HG02571 (cell line): ENCODE results near the gene IPO13.

Experiments used
- ATAC-seq: cut with Tn5 transposase; IDR thresholded peaks from one replicate; pipeline ENCODE4 v1.9.1; 2021; ENCODE audit warnings: mild to moderate bottlenecking, moderate library complexity; ENCODE audit not compliant: unreplicated experiment

IPO13 gene

GRCh38 chr1:43947874-43948437 lies 1.2 kb downstream of the IPO13 start:
- no peak for ATAC-seq

DNA sequence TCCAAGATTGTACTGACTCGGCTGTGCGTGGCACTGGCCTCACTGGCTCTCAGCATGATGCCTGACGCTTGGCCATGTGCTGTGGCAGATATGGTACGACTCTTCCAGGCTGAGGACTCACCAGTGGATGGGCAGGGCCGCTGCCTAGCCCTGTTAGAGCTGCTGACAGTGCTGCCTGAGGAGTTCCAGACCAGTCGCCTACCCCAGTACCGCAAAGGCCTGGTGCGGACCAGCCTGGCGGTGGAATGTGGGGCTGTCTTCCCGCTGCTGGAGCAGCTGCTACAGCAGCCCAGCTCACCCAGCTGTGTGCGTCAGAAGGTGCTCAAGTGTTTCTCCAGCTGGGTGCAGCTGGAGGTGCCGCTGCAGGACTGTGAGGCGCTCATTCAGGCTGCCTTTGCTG lies 2.9 kb downstream of the IPO13 start:
- ATAC-seq: no peak

GRCh38 chr1:43951021-43951985 lies 4.6 kb downstream of the IPO13 start:
- ATAC-seq: no peak

GRCh38 chr1:43952731-43953346 lies 6.1 kb downstream of the IPO13 start:
- no peak for ATAC-seq

GRCh38 chr1:43953361-43953760 lies 6.6 kb downstream of the IPO13 start:
- ATAC-seq: no peak

GRCh38 chr1:43954036-43954435 lies 7.3 kb downstream of the IPO13 start:
- ATAC-seq: no peak

DNA sequence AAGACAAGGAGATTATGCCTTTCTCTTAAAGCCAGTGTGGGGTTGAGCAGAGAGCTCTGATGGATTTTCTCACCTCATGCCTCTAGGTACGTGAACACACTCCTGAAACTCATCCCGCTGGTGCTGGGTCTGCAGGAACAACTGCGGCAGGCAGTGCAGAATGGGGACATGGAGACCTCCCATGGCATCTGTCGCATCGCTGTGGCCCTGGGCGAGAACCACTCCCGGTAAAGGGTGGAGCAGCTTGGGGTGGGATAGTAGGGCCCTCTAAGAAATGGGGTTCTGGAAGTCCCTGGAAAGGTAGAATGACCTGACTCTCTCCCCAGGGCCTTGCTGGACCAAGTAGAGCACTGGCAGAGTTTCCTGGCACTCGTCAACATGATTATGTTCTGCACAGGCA lies 9.5 kb downstream of the IPO13 start:
- ATAC-seq: no peak

- no peak for ATAC-seq
These were observed 10.8 kb downstream of the IPO13 start for GRCh38 chr1:43957407-43958040.

DNA sequence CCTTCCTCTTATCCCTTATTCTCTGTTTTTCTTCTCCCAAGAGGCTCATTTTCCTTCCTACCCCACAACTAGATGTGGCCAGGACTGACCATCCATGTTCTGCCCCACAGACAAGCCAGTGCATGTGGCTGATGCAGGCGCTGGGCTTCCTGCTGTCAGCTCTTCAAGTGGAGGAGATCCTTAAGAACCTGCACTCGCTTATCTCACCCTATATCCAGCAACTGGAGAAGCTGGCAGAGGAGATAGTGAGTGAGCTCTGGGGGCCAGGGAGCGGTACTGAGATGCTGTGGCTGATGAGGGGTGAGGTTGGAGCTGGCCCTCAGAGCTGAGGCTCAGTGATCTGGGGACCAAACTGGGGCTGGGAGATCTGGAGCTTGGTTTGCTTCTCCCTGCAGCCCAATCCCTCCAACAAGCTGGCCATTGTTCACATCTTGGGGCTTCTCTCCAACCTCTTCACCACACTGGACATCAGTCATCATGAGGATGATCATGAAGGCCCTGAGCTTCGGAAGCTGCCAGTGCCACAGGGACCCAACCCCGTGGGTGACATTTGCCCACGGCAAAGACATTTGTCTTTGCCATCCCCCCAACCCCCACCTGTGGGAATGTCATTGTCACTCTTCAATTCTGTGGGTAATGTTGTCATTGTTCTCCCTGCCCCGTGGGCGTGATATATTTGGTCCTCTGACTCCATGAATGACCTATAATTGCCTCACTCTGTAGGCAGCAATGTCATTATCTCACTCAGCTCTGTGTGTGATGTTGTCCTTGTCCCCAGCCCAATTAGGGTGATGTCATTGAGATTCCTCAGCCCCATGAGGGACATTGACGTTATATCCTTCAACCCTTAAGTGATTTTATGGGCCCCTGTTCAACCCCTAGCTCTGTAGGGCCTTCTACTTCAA lies 11.9 kb downstream of the IPO13 start:
- ATAC-seq: no peak

DNA sequence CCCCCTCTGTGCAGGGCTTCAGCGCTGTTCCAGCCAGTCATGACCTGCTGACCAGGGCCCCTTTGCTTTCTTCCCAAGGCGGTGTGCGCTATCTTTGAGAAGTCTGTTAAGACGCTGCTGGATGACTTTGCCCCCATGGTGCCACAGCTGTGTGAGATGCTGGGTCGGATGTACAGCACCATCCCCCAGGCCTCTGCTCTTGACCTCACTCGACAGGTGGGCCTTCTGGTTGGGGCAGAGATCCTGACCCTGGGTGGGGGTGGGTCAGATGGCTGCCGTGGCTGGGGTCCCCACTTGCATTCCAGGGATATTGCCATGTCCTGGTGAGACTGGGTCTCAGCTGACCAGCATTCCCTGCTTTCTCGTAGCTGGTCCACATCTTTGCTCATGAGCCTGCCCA lies 14.0 kb downstream of the IPO13 start:
- ATAC-seq: no peak

DNA sequence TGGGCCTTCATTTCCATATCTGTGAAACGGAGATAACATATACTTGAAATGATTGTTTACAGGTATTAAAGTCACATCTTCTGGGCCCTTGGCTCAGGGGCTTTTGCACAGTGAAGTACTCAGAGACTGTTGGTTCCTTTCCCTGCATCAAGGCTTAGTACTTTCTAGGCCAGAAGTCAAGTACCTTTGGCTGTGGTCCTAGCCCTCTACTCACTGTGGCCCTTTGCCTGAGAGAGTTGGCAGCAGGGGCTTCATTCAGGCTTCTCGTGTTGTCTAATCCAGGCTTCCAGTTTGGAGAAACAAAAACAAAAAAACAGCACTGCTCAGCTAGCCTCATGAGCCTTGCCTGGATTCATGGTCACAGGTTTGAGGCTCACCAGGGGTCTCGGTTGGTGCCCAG lies 14.9 kb downstream of the IPO13 start:
- no peak for ATAC-seq

GRCh38 chr1:43962324-43962723 lies 15.6 kb downstream of the IPO13 start:
- no peak for ATAC-seq

DNA sequence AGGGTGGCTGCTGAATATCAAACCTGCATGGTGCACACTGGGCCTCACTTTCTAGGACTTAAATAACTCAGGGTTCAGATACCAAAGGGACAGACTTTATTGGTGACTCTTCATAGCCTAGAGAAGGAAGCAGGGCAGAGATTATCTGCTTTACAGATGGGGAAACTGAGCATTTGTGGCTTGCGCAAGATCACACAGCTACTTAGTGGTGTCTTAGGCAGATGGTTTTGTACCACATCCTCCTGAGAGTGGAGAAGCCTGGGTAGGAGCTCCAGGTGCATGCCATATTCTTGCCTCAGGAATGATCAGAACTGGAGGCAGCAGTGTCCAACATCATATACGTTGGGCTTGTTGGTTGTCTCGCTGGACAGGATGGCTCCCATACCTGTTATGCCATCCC lies 16.3 kb downstream of the IPO13 start:
- ATAC-seq: no peak

DNA sequence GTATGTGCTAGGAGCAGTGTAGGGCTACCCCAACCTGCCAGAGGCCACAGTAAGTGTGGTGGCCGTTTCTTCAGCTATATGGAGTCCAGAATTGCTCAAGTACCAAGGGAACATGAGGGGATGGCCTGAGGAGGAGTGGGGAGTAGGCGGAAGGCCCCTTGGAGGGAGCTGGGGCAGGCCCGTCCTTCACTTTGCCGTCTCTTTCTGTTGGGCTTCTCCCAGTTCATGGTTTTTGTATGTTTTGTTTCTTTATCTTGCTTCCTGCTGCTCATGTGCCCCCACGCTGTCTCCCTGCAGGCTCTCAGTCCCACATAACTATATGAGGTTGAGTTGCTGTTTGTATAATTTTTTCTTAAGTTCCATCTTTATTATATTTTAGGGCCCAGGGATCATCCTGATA lies 17.1 kb downstream of the IPO13 start:
- no peak for ATAC-seq

- ATAC-seq: no peak
These were observed 18.6 kb downstream of the IPO13 start for GRCh38 chr1:43965316-43965715.

- ATAC-seq: no peak
These were observed 21.7 kb downstream of the IPO13 start for GRCh38 chr1:43968348-43968948.

DNA sequence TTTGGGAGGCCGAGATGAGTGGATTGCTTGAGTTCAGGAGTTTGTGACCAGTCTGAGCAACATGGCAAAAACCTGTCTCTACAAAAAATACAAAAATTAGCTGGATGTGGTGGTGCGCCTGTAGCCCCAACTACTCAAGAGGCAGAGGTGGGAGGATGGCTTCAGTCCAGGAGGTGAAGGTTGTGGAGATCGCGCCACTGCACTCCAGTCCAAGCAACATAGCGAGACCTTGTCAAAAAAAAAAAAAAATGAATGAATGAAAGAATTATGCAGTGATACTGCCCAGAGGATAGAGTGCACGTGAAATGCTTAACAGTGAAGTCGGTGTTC lies 22.6 kb downstream of the IPO13 start:
- ATAC-seq: no peak

GRCh38 chr1:43969746-43970466 lies 23.2 kb downstream of the IPO13 start, which contains the start of gene DPH2:
TSS of gene DPH2 (plus strand) at chr1:43970010. CDS start at chr1:43970176, 166 bp downstream.
- peak; percentile 58 for ATAC-seq

DNA sequence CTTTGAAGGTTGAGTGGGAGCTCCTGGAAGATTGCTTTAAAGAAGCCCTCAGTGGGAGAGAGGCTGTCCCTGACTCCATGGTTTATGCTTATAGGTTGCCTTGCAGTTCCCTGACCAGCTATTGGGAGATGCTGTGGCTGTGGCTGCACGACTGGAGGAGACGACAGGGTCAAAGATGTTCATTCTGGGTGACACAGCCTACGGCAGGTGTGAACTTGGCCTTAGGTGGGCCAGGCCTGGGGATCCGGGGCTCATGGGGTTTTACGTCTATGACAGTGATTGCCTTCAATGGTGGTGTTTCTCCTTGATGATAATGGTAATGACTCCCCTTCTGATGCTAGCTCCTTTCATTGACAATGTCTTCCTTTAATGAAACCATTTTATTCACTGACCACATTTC lies 23.8 kb downstream of the IPO13 start:
- ATAC-seq: no peak
